ENCODE data around the gene ST7.
"Not testable (repeated sequence)": the region's sequence is repeated elsewhere in the genome, so short reads cannot be mapped to it uniquely, and the experiment has no call there.

Gene ST7

DNA sequence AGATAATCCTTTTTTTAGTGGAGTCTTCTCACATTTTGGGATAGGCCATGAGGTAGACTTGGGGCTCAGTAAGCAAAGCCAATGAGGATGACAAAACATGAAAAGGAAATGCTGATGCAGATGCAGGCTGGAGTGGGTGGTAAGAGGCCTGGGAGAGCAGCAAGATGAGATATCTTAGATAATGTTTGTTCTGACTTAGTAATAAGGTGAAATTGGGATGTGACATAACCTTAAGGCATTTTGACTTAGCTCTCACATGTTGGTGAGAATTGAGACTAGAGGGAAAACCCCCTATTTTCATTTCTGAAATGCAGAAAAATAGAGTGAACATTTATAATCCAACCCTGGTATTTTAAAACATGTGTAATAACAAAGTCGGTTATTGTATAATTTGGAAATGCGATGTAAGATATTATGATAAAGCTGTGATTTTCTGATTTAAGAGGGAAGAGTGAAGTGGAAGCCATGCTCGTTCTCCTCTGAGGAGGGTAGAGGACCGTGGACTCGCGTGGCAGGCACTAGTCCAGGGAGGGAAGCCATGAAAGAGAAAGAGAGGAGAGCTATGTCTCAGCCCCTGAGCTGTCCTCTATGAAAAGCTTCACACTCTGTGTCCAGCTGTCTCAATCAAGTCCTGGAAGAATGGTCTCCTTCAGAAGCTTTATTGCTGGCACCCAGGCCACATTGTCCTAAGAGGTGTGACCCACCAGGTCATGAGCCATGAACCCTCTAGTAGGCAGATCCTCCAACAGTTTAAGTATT, 57.3 kb downstream of the ST7 start:
- no peak for DNase-seq

DNA sequence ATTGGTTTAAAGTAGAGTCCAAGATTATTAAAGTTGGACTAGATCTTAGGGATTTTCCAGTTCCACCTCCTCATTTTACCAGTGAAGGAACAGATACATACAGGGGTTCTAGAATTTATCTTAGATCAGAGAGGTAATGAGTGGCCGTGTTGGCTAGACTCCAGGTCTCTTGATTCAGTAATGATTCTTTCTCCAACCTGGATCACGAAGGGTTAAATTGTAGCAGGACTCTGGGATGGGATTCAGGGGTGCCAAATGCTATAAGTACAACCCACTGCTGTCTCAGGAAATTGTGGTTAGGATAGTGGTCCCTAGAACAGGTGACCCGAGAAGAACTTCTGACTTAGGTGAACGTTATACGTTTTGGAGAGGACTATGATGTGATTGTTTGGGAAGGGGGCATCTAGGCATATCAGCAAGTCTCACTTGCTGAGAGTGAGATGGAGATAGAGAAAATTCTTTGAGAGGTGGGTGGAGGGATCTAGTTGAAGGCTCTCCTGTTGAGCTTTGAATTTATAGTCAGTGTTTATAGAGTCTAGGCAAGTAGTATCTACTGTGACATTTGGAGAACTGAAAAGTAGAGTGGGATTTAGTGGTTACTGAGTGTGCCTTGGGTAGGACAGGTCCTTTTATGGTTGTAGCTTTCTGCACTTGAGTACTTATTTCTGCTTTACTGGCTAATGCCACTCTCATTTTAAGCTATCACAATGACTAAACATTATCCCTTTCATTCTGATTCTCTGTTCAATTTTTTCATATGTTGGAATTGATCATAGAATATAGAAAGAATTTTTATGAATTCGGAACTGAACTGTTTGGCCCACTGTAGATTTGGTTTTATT, 58.3 kb downstream of the ST7 start:
- no peak for DNase-seq

- DNase-seq, result no peak
These were observed 59.0 kb downstream of the ST7 start for GRCh38 chr7:117012284-117012683.

GRCh38 chr7:117012696-117013095, 59.4 kb downstream of the ST7 start:
- DNase-seq, result peak; percentile 81

GRCh38 chr7:117014099-117014656, 60.9 kb downstream of the ST7 start:
- peak; percentile 82 for DNase-seq

GRCh38 chr7:117014673-117015133, 61.4 kb downstream of the ST7 start:
- DNase-seq, result peak; percentile 84

- DNase-seq, result no peak
These were observed 62.2 kb downstream of the ST7 start for GRCh38 chr7:117015258-117016184.

- DNase-seq, result peak; percentile 41
These were observed 63.7 kb downstream of the ST7 start for GRCh38 chr7:117017017-117017451.

DNA sequence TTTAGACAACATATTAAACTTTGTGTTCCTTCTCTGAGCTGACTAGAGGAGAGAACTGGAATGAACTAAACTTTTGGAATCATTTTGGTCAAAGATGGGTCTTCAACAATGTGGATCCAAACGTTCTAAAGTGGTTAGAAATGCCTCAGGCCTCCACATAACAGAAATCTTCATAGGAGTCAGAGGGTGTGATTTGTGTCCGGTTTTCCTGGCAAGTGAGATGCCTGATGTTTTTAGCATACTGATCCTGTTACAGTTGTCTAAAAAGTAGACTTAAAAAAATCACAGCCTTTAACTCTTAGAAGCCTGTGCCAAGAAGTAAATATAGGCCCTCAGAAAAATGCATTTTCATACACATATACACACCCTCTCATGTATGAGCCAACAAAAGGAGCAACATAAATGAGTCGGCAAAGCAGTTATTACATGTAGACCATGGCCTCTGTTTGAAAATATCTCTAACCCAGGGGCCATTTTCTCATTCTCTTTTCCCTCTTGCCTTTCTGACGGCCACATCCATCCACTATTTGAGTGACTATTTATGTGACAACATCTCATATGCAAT, 64.5 kb downstream of the ST7 start:
- DNase-seq, result no peak

- DNase-seq, result no peak
These were observed 65.4 kb downstream of the ST7 start for GRCh38 chr7:117018713-117019112.

- no peak for DNase-seq
These were observed 66.0 kb downstream of the ST7 start for GRCh38 chr7:117019287-117019686.

GRCh38 chr7:117019786-117020590, 66.7 kb downstream of the ST7 start:
- DNase-seq, result peak; percentile 84

GRCh38 chr7:117020591-117020973, 67.3 kb downstream of the ST7 start:
- no peak for DNase-seq

GRCh38 chr7:117021366-117021765, 68.1 kb downstream of the ST7 start:
- DNase-seq, result no peak

GRCh38 chr7:117021986-117022385, 68.7 kb downstream of the ST7 start:
- no peak for DNase-seq

- DNase-seq, result no peak
These were observed 70.1 kb downstream of the ST7 start for GRCh38 chr7:117023325-117023854.

- no peak for DNase-seq
These were observed 71.5 kb downstream of the ST7 start for GRCh38 chr7:117024811-117025210.

DNA sequence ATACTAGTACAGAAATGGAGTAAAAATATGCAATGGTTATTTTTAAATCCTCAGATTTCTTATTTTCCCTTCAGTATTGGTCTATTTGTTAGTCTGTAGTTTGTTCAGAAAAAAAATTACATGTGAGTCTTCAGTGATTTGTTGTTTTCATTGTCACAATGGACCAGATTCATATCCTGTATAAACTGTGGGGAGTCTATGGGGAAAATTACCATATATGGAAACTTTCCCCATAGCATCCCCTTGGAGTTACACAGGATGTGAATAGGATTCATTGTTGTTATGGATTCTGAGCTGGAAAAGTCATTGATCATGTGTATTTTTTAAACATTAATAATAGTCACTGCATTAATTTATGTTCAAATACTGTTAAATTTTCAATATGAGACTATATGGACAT, 72.6 kb downstream of the ST7 start:
- DNase-seq, result no peak

DNA sequence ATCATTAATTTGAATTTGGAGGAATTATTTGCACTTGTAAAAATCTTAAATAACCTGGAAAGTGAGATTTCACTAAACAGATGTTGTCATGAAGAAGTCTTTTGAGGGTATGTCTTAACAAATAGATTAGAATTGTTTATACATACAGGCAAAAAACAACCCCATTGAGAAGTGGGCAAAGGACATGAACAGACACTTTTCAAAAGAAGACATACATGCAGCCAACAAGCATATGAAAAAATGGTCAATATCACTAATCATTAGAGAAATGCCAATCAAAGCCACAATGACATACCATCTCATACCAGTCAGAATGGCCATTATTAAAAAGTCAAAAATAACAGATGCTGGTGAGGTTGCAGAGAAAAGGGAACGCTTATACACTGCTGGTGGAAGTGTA, 77.0 kb downstream of the ST7 start:
- DNase-seq, result not testable (repeated sequence)

- not testable (repeated sequence) for DNase-seq
These were observed 77.5 kb downstream of the ST7 start for GRCh38 chr7:117030793-117031192.

- DNase-seq, result no peak
These were observed 79.5 kb downstream of the ST7 start for GRCh38 chr7:117032810-117033209.
